PFSK-1 (cell line): ENCODE data around the gene GP1BA.

Source experiments
- FOXP2 ChIP-seq: optimal IDR thresholded peaks from 2 replicates; pipeline ENCODE3; 2011; ENCODE audit warnings: borderline replicate concordance, control low read depth, inconsistent platforms; ENCODE audit not compliant: insufficient read depth; ENCODE audit errors: extremely low read length, extremely low read depth
- POLR2AphosphoS5 ChIP-seq: IDR thresholded peaks from 2 replicates; pipeline ENCODE4 v1.6.1; 2012; ENCODE audit warnings: low read depth, mild to moderate bottlenecking, control low read depth, low read length, moderate library complexity
- REST ChIP-seq, 2 experiments: IDR thresholded peaks; 2 replicates each; pipeline versions ENCODE4 v1.6.1 to v1.8.0; 2011 to 2012; ENCODE audit warnings: low read depth in 2 of 2, low read length in 2 of 2, control low read depth in 1 of 2, inconsistent platforms in 1 of 2, mild to moderate bottlenecking in 1 of 2, moderate library complexity in 1 of 2; ENCODE audit not compliant: insufficient read depth in 1 of 2
- SIN3A ChIP-seq: IDR thresholded peaks from 2 replicates; pipeline ENCODE4 v1.6.1; 2012; ENCODE audit warnings: mild to moderate bottlenecking, low read length, moderate library complexity, borderline replicate concordance; ENCODE audit not compliant: insufficient read depth
- TAF1 ChIP-seq: IDR thresholded peaks from 2 replicates; pipeline ENCODE4 v1.6.1; 2012; ENCODE audit warnings: low read length, control low read depth, borderline replicate concordance; ENCODE audit not compliant: insufficient read depth

Gene GP1BA

GRCh38 chr17:4898351-4898750, 33.7 kb upstream of the GP1BA start:
- TF ChIP-seq TAF1 (no peak), REST (IDR thresholded peaks at IDR 0.05; ENCODE audit: insufficient read depth in 1 of 2, low read depth in 2 of 2, low read length in 2 of 2) (no peak), POLR2AphosphoS5 (no peak), SIN3A (no peak), FOXP2 (no peak)

- no peak for TF ChIP-seq SIN3A
- no peak for TF ChIP-seq REST (IDR thresholded peaks at IDR 0.05; ENCODE audit: insufficient read depth in 1 of 2, low read depth in 2 of 2, low read length in 2 of 2)
- no peak for TF ChIP-seq POLR2AphosphoS5
- TF ChIP-seq TAF1, result no peak
- TF ChIP-seq FOXP2, result no peak
Measured at GRCh38 chr17:4898927-4899326, 33.1 kb upstream of the GP1BA start.

GRCh38 chr17:4899341-4900230, 32.5 kb upstream of the GP1BA start, which contains the start of gene C17orf107:
C17orf107 (plus strand) TSS chr17:4899536; CDS start chr17:4899763, 227 bp downstream.
- TF ChIP-seq POLR2AphosphoS5, result no peak
- TF ChIP-seq TAF1, result no peak
- no peak for TF ChIP-seq FOXP2
- TF ChIP-seq SIN3A, result no peak

- no peak for TF ChIP-seq SIN3A
Measured at GRCh38 chr17:4900231-4901107, 31.6 kb upstream of the GP1BA start.

- TF ChIP-seq REST (IDR thresholded peaks at IDR 0.05; ENCODE audit: insufficient read depth in 1 of 2, low read depth in 2 of 2, low read length in 2 of 2) (no peak), FOXP2 (no peak), TAF1 (no peak), SIN3A (no peak), POLR2AphosphoS5 (no peak)
Measured at GRCh38 chr17:4901108-4901647, 30.9 kb upstream of the GP1BA start.
